Prostate gland (tissue), 2 donors: ENCODE measurements around the gene GAB3. TPM values are rescaled to one million over a fixed set of nuclear protein-coding genes. Genes with fewer than 3 reads are reported as not detected.

Experiments
- DNase-seq: peaks from one replicate; pipeline ENCODE4 v3.0.0-alpha.2; 2019; ENCODE audit warnings: low spot score
- H3K27ac ChIP-seq, 2 donors: fragments of 200-600 bp; sonication (generic); 2 replicates each; pipeline ENCODE4 v1.5.1; 2017 to 2019
- H3K27me3 ChIP-seq: fragments of 200-600 bp; sonication (generic); replicated peaks from 2 replicates; pipeline ENCODE4 v1.5.1; 2019; ENCODE audit not compliant: insufficient read depth
- H3K36me3 ChIP-seq, 2 donors: fragments of 200-600 bp; sonication (generic); 1 replicate in 1 of 2; 2 replicates in 1 of 2; pipeline versions ENCODE4 v1.5.1 to v1.8.1; 2017 to 2019
- H3K4me1 ChIP-seq: fragments of 200-600 bp; sonication (generic); replicated peaks from 2 replicates; pipeline ENCODE4 v1.5.1; 2019
- H3K4me3 ChIP-seq, 2 donors: fragments of 200-600 bp; sonication (generic); 2 replicates each; pipeline ENCODE4 v1.5.1; 2017 to 2019
- H3K9me3 ChIP-seq: fragments of 200-600 bp; sonication (generic); 2 replicates; pipeline ENCODE4 v1.5.1; 2017
- POLR2A ChIP-seq: fragments of 450-650 bp; IDR thresholded peaks from one replicate; pipeline ENCODE4 v1.6.1; 2016; ENCODE audit warnings: antibody characterized with exemption, mild to moderate bottlenecking
- POLR2AphosphoS5 ChIP-seq: sonication (generic); formaldehyde crosslinking; IDR thresholded peaks from one replicate; pipeline ENCODE4 v1.6.1; 2017; ENCODE audit warnings: antibody characterized with exemption
- whole genome bisulfite sequencing: methylation state at CpG from one replicate; pipeline ENCODE4 v1.1.5; 2018; 5-methylcytosine and 5-hydroxymethylcytosine counted together
- intact Hi-C: fragments of 100-400 bp; cut with DNase I; formaldehyde crosslinking; loops from one replicate; pipeline ENCODE4 v1.14.2; 2022
- total RNA-seq, 2 donors: library from RNA; depleted of rRNA; stranded (reverse); fragments of >200 nt; gene quantifications; one replicate each; pipeline ENCODE4 v1.1.0, GENCODE V29; 2016
- TF ChIP-seq, protein P1 (sequence below), 4 experiments: fragments of 200-600 bp in 2 of 4; fragments of 450-650 bp in 2 of 4; sonication (generic) in 2 of 4; IDR thresholded peaks; 1 replicate in 3 of 4; 2 replicates in 1 of 4; pipeline ENCODE4 v1.5.1; 2016 to 2019; ENCODE audit warnings: antibody characterized with exemption in 4 of 4, mild to moderate bottlenecking in 2 of 4, moderate library complexity in 2 of 4

The GAB3 gene
- total RNA-seq, 2 donors from 2014 or later, result 1.5 to 12.8 TPM

DNA sequence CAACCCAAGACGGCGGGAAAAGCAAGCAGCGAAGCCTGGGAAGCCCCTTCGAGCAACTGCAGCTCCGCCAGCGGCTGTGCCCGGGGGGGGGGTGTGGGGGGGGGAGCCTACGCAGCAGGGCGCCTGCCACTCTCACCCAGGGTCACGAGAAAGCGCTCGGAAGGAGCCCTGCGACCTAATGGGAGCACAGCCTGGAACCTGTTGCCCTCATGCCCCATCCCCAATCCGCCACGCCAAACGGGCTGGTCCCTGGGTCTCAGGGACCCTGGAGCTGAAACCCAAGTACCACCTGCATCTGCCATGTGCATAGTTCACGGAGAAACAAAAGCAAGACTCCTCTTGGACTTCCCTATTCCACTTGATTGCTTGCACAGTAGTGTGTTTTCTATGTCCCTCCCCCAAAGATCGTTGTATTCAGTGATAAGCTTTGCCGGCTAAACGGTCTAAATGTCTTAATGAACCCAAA is 359 bp upstream of the GAB3 start:
- intact Hi-C loops, result no loop called here
- H3K4me1 ChIP-seq, result no peaks in the 10 kb centered on the region
- H3K36me3 ChIP-seq, result no peaks in the 10 kb centered on the region
- WGBS, result 29% methylated on average over 12 of the region's 20 CpGs
- peak overlapping the region; percentile 27 to 32 for H3K4me3 ChIP-seq
- H3K9me3 ChIP-seq, result no peaks in the 10 kb centered on the region
- TF ChIP-seq POLR2A (no peak), POLR2AphosphoS5 (no peak)
- TF ChIP-seq, protein P1, sequence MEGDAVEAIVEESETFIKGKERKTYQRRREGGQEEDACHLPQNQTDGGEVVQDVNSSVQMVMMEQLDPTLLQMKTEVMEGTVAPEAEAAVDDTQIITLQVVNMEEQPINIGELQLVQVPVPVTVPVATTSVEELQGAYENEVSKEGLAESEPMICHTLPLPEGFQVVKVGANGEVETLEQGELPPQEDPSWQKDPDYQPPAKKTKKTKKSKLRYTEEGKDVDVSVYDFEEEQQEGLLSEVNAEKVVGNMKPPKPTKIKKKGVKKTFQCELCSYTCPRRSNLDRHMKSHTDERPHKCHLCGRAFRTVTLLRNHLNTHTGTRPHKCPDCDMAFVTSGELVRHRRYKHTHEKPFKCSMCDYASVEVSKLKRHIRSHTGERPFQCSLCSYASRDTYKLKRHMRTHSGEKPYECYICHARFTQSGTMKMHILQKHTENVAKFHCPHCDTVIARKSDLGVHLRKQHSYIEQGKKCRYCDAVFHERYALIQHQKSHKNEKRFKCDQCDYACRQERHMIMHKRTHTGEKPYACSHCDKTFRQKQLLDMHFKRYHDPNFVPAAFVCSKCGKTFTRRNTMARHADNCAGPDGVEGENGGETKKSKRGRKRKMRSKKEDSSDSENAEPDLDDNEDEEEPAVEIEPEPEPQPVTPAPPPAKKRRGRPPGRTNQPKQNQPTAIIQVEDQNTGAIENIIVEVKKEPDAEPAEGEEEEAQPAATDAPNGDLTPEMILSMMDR (IDR thresholded peaks at IDR 0.05), result no peak
- no peaks in the 10 kb centered on the region for H3K27me3 ChIP-seq
- H3K27ac ChIP-seq, result no peak overlapping the region
- DNase-seq, result no peak

DNA sequence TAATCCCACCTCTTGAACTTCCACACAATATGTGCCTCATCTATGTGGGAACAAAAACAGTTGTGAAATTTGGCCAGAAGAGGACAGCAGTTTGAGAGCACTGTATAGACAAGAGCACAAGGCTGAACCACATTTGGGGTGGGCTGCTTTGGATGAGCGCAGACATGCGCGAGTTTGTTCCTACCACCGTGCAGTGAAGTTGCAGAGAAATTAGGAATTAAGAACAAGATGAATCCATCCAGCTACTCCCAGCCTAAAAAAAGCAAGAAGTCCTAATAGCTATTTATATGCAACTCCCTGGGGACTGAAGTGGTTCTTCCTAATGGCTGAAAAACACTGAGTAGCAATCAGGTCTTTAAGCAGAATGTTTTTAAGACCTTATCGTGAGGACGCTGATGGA is 1.0 kb downstream of the GAB3 start:
- Histone ChIP-seq H3K27me3 (no peaks in the 10 kb centered on the region), H3K9me3 (no peaks in the 10 kb centered on the region), H3K36me3 (no peaks in the 10 kb centered on the region), H3K27ac (no peak overlapping the region), H3K4me3 (no peak overlapping the region), H3K4me1 (no peaks in the 10 kb centered on the region)
- WGBS, result 19% methylated on average over 6 of the region's 6 CpGs
- intact Hi-C loops, result no loop called here
- DNase-seq, result no peak
- TF ChIP-seq POLR2AphosphoS5 (no peak), POLR2A (no peak)
- TF ChIP-seq, protein P1 (IDR thresholded peaks at IDR 0.05), result no peak

DNA sequence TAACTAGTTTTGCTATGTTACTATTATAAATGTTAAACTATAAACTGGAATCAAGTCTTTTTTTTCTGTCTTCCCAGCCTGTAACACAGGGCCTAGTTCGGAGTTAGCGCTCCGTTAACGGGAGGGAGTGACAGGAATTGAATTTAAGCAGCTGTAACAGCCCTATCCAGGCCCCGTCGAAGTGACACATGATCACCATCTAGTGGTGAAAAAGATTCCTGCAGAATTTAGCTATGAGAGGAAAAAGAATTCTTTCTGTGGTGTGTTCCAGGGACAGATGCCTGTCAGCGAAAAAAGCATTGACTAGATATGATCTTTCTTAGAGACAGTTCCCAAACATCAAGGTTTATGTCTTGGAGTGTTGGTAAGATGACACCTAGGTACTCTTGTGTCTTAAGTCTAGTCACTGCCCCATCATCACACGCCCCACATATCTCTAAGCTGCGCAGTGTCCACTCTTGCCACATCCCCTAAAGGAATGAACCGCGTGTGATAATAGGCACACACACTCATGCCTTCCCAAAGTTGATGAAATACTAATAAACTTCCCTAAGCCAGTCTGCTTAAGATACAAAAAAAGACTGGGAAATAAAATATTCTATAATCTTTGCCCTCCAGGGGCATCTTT is 2.1 kb downstream of the GAB3 start:
- H3K27ac ChIP-seq, result no peak overlapping the region
- intact Hi-C loops, result no loop called here
- DNase-seq, result no peak

DNA sequence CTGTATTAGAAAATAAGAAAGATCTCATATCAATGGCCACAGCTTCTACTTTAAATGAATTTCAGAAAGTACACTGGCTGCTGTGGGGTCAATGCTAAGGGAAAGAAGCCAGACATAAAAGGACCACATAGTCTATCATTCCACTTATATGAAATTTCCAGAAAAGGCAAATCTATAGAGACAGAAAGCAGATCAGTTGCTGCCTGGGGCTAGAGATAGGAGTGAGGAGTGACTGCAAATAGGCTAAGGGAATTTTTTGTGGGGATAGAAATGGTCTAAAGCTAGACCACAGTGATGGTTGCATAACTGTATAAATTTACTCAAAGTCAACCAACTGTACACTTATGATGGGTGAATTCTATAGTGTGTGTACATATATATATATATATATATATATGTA is 8.3 kb downstream of the GAB3 start:
- DNase-seq, result no peak
- Histone ChIP-seq H3K4me3 (no peak overlapping the region), H3K27me3 (no peaks in the 10 kb centered on the region), H3K36me3 (no peaks in the 10 kb centered on the region), H3K9me3 (no peaks in the 10 kb centered on the region), H3K27ac (no peak overlapping the region), H3K4me1 (no peaks in the 10 kb centered on the region)
- intact Hi-C loops, result no loop called here
- TF ChIP-seq POLR2A, result no peak
- no peak for TF ChIP-seq POLR2AphosphoS5

More for the DNA sequence above, 2.1 kb downstream of the GAB3 start:
- WGBS, result 25% methylated on average over 11 of the region's 11 CpGs
- no peak overlapping the region for H3K4me3 ChIP-seq
- TF ChIP-seq POLR2AphosphoS5 (no peak), POLR2A (no peak)
- TF ChIP-seq, protein P1 (IDR thresholded peaks at IDR 0.05), result peak in 3 of 4 experiments; percentile 49 to 65 (median 54)
- H3K36me3 ChIP-seq, result no peaks in the 10 kb centered on the region
- no peaks in the 10 kb centered on the region for H3K27me3 ChIP-seq
- no peaks in the 10 kb centered on the region for H3K4me1 ChIP-seq
- H3K9me3 ChIP-seq, result no peaks in the 10 kb centered on the region

DNA sequence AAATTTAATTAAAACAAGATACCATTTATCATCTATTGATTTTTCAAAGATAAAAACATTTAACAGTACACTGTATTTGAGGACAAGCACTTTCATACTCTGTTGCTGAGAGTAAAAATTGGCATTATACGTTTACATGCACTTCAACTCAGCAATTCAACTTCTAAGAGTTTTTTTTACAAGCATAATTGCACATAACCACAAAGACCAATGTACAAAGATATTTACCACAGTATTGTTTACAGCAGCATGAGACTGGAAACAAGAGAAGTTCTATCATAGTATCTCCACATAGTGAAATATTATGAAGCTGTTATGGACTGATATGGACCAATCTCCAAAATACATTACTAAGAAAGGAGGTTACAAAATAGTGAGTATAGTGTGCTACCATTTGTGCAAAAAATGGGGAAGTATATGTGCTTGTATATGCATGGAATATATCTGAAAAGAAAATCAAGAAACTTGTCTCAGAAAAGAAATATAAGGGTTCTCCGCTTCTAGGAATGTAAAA is 10.9 kb downstream of the GAB3 start:
- intact Hi-C loops, result no loop called here
- no peak for TF ChIP-seq POLR2AphosphoS5
- TF ChIP-seq, protein P1 (IDR thresholded peaks at IDR 0.05), result no peak
- TF ChIP-seq POLR2A, result no peak
- 66% methylated on average over 2 of the region's 2 CpGs for WGBS
- Histone ChIP-seq H3K4me1 (no peaks in the 10 kb centered on the region), H3K27me3 (no peaks in the 10 kb centered on the region), H3K27ac (no peak overlapping the region), H3K4me3 (no peak overlapping the region), H3K9me3 (no peaks in the 10 kb centered on the region), H3K36me3 (no peaks in the 10 kb centered on the region)
- DNase-seq, result no peak
